PC-3 (cell line): ENCODE measurements around the gene TPD52L1. TPM values are rescaled to one million over a fixed set of nuclear protein-coding genes. Genes with fewer than 3 reads are reported as not detected.

Source experiments
- ATAC-seq: fragments of 200-7000 bp; cut with Tn5 transposase; 2 replicates; pipeline ENCODE4 v1.9.1; 2020; ENCODE audit warnings: mild to moderate bottlenecking, moderate library complexity
- BruUV-seq: library from RNA; stranded (reverse); fragments of 400-500 nt; replicated peaks from 2 replicates; lab custom pipeline; 2021; lab: Mats Ljungman, UMichigan
- CTCF ChIA-PET: fragments of 300-600 bp; sonication (Branson Sonifier 250); formaldehyde crosslinking; loops from one replicate; lab custom pipeline; 2022; ENCODE audit warnings: antibody characterized with exemption; lab: Charles Lee
- POLR2A ChIA-PET: fragments of 300-600 bp; sonication (Branson Sonifier 250); formaldehyde crosslinking; loops from one replicate; lab custom pipeline; 2022; ENCODE audit warnings: antibody characterized with exemption; ENCODE audit not compliant: unreplicated experiment; lab: Charles Lee
- DNase-seq: peaks from one replicate; pipeline ENCODE4 v3.0.0-alpha.2; 2015
- H2AFZ ChIP-seq: fragments of 300-600 bp; sonication (generic); 2 replicates; pipeline ENCODE4 v1.6.0; 2016; ENCODE audit warnings: antibody characterized with exemption, low read length
- H3F3A ChIP-seq: fragments of 300-600 bp; sonication (generic); one replicate; pipeline ENCODE4 v1.6.0; 2017; ENCODE audit warnings: antibody characterized with exemption, low read length, control low read depth, mild to moderate bottlenecking; ENCODE audit not compliant: unreplicated experiment
- H3K27ac ChIP-seq: fragments of 300-600 bp; sonication (generic); 2 replicates; pipeline ENCODE4 v1.5.1; 2016; ENCODE audit warnings: mild to moderate bottlenecking, low read length
- H3K27me3 ChIP-seq: fragments of 300-600 bp; sonication (generic); 2 replicates; pipeline ENCODE4 v1.6.1; 2016; ENCODE audit warnings: low read length, mixed read lengths
- H3K36me3 ChIP-seq: fragments of 300-600 bp; sonication (generic); 2 replicates; pipeline ENCODE4 v1.6.1; 2016; ENCODE audit warnings: low read depth, mixed run types, low read length, mixed read lengths
- H3K4me1 ChIP-seq: fragments of 300-600 bp; sonication (generic); 2 replicates; pipeline ENCODE4 v1.5.1; 2016; ENCODE audit warnings: low read length; ENCODE audit not compliant: insufficient read depth
- H3K4me2 ChIP-seq: fragments of 300-600 bp; sonication (generic); 2 replicates; pipeline ENCODE4 v1.6.0; 2016; ENCODE audit warnings: low read length
- H3K4me3 ChIP-seq: fragments of 300-600 bp; sonication (generic); 2 replicates; pipeline ENCODE4 v1.5.1; 2016; ENCODE audit warnings: mild to moderate bottlenecking, low read length, mixed read lengths
- H3K79me2 ChIP-seq: fragments of 300-600 bp; sonication (generic); 2 replicates; pipeline ENCODE4 v1.6.1; 2017; ENCODE audit warnings: low read length, mixed read lengths
- H3K9ac ChIP-seq: fragments of 300-600 bp; sonication (generic); 2 replicates; pipeline ENCODE4 v1.6.0; 2016; ENCODE audit warnings: mild to moderate bottlenecking, low read length
- H3K9me2 ChIP-seq: fragments of 300-600 bp; sonication (generic); replicated peaks from 2 replicates; pipeline ENCODE4 v1.6.1; 2016; ENCODE audit warnings: mixed run types, low read length, mixed read lengths
- H3K9me3 ChIP-seq: fragments of 300-600 bp; sonication (generic); 2 replicates; pipeline ENCODE4 v1.6.1; 2016; ENCODE audit warnings: low read length, mixed read lengths
- H4K20me1 ChIP-seq: fragments of 300-600 bp; sonication (generic); 2 replicates; pipeline ENCODE4 v1.6.1; 2016; ENCODE audit warnings: low read length, mixed read lengths
- EZH2 ChIP-seq: fragments of 300-600 bp; sonication (generic); IDR thresholded peaks from one replicate; pipeline ENCODE4 v1.6.1; 2017; ENCODE audit warnings: antibody characterized with exemption, mild to moderate bottlenecking, low read length; ENCODE audit not compliant: unreplicated experiment
- EZH2phosphoT487 ChIP-seq: fragments of 300-600 bp; sonication (generic); IDR thresholded peaks from 2 replicates; pipeline ENCODE4 v1.6.1; 2018; ENCODE audit warnings: mild to moderate bottlenecking, antibody characterized with exemption, low read length, borderline replicate concordance
- intact Hi-C: fragments of 100-400 bp; cut with micrococcal nuclease; formaldehyde crosslinking; loops from 2 replicates; pipeline ENCODE4 v1.9.0; 2023
- total RNA-seq: library from RNA; depleted of rRNA; stranded (reverse); fragments of >200 nt; gene quantifications from 2 replicates; pipeline ENCODE4 v1.2.3, GENCODE V29; 2014
- TF ChIP-seq, protein P1 (sequence below): fragments of 300-600 bp; sonication (generic); conservative IDR thresholded peaks from 2 replicates; pipeline ENCODE4 v1.5.1; 2017; ENCODE audit warnings: antibody characterized with exemption, low read depth, mild to moderate bottlenecking, low read length

TPD52L1 gene
- total RNA-seq, 1 experiment from 2014 or later: 39.4 TPM

DNA sequence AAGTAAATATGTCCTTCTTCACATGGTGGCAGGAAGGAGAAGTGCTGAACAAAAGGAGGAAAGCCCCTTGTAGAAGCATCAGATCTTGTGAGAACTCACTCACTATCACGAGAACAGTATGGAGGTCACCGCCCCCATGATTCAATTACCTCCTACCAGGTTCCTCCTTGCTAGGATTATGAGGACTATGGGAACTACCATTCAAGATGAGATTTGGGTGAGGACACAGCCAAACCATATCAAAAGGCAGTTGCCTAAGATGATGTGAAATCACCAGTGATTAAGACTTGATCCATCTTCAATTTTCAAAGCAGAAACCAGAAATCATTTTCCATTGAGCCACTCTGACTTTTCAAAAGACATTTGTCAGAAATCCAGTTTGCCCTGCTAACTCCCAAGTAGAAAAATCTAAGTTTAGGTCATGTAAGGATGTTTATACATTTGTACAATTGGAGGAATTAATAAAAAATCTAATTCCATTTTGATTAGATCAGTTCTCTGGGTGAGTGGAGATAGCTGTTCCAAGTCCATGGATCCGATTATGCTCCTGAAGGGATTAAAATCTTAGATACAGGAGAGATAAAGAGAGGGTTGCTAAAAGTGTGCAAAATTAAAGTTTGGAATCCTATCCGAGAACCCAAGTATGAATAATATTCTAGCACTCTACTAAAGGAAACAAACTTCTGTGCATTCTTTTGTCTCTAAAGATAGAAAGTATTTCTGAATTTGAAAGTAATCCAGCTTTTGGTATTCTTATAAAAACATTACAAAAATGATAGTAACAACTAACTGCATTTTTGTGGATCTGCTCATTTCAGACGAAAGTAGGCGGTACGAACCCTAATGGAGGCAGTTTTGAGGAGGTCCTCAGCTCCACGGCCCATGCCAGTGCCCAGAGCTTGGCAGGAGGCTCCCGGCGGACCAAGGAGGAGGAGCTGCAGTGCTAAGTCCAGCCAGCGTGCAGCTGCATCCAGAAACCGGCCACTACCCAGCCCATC, 108.7 kb downstream of the TPD52L1 start:
- TF ChIP-seq EZH2 (no peak), EZH2phosphoT487 (no peak)
- TF ChIP-seq, protein P1, sequence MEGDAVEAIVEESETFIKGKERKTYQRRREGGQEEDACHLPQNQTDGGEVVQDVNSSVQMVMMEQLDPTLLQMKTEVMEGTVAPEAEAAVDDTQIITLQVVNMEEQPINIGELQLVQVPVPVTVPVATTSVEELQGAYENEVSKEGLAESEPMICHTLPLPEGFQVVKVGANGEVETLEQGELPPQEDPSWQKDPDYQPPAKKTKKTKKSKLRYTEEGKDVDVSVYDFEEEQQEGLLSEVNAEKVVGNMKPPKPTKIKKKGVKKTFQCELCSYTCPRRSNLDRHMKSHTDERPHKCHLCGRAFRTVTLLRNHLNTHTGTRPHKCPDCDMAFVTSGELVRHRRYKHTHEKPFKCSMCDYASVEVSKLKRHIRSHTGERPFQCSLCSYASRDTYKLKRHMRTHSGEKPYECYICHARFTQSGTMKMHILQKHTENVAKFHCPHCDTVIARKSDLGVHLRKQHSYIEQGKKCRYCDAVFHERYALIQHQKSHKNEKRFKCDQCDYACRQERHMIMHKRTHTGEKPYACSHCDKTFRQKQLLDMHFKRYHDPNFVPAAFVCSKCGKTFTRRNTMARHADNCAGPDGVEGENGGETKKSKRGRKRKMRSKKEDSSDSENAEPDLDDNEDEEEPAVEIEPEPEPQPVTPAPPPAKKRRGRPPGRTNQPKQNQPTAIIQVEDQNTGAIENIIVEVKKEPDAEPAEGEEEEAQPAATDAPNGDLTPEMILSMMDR: no peak
- no peak for DNase-seq
- ATAC-seq: no peak
- CTCF ChIA-PET: no interaction called here
- H3K36me3 ChIP-seq: no peaks in the 10 kb centered on the region
- no peaks in the 10 kb centered on the region for H3K79me2 ChIP-seq
- no peak overlapping the region for H3K27ac ChIP-seq
- no peak overlapping the region for H3K4me2 ChIP-seq
- BruUV-seq: no TSS peak
- H3K9ac ChIP-seq: no peak overlapping the region
- H2AFZ ChIP-seq: no peak overlapping the region
- no peaks in the 10 kb centered on the region for H3K27me3 ChIP-seq
- H3F3A ChIP-seq: no peaks in the 10 kb centered on the region
- peaks cover 18% of the 10 kb centered on the region for H3K4me1 ChIP-seq
- H3K9me3 ChIP-seq: no peaks in the 10 kb centered on the region
- H3K4me3 ChIP-seq: no peak overlapping the region
- no peaks in the 10 kb centered on the region for H4K20me1 ChIP-seq
- intact Hi-C loops: no loop called here
- H3K9me2 ChIP-seq: no peaks in the 10 kb centered on the region
- POLR2A ChIA-PET: no interaction called here

DNA sequence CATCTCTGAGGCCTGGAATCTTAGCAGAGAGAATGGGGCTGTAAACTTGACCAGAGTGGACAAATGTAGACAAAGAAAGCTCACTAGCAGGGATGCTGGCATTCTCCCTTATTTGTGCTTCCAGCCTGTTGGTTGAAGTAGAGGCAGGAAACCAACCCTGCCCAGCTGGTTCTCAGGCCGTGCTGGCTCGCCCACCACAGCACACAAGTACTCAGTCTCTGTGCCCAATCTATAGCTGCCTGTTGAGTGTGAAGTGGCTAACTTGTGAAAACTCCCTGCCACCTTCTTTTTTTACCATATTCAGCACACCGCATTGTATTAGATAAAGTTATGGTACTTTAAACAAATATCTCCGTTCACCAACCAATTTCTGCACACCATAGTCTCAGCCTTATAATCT, 110.9 kb downstream of the TPD52L1 start:
- no TSS peak for BruUV-seq
- Histone ChIP-seq H4K20me1 (no peaks in the 10 kb centered on the region), H3K27ac (no peak overlapping the region), H3K4me3 (no peak overlapping the region), H2AFZ (no peak overlapping the region), H3F3A (no peaks in the 10 kb centered on the region), H3K4me2 (no peak overlapping the region), H3K9ac (no peak overlapping the region), H3K79me2 (no peaks in the 10 kb centered on the region), H3K9me3 (no peaks in the 10 kb centered on the region), H3K9me2 (no peaks in the 10 kb centered on the region), H3K36me3 (no peaks in the 10 kb centered on the region), H3K4me1 (peaks cover 5% of the 10 kb centered on the region), H3K27me3 (no peaks in the 10 kb centered on the region)
- ATAC-seq (no peak), DNase-seq (no peak)
- ChIA-PET CTCF (no interaction called here), POLR2A (interaction anchor here (0.5 kb wide), 1 partner anchor 89 kb away, joined by 4 read pairs; no protein-coding TSS in a partner anchor)
- intact Hi-C loops: no loop called here
- TF ChIP-seq EZH2phosphoT487: no peak
- TF ChIP-seq EZH2: no peak
- TF ChIP-seq, protein P1: no peak
